Ecto neural progenitor cell (in vitro differentiated cells): Measurements from ENCODE around the gene NECTIN1.

Experiments
- DNase-seq: peaks from one replicate; pipeline ENCODE4 v3.0.0-alpha.2; 2018; ENCODE audit warnings: low spot score

The NECTIN1 gene

DNA sequence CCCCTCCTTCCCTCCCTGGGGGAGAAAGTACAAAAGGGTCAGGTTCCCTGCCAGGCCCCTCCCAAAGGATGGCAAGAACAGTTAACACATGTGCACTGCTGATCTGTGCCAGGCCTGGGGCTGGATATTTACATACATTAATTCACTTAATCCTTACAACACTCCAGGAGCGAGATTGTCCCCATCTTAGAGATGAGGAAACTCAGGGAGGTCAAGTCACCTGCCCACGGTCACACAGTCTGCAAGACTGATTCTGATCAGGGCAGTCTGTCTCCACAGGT lies 36.5 kb downstream of the NECTIN1 start:
- DNase-seq: no peak

DNA sequence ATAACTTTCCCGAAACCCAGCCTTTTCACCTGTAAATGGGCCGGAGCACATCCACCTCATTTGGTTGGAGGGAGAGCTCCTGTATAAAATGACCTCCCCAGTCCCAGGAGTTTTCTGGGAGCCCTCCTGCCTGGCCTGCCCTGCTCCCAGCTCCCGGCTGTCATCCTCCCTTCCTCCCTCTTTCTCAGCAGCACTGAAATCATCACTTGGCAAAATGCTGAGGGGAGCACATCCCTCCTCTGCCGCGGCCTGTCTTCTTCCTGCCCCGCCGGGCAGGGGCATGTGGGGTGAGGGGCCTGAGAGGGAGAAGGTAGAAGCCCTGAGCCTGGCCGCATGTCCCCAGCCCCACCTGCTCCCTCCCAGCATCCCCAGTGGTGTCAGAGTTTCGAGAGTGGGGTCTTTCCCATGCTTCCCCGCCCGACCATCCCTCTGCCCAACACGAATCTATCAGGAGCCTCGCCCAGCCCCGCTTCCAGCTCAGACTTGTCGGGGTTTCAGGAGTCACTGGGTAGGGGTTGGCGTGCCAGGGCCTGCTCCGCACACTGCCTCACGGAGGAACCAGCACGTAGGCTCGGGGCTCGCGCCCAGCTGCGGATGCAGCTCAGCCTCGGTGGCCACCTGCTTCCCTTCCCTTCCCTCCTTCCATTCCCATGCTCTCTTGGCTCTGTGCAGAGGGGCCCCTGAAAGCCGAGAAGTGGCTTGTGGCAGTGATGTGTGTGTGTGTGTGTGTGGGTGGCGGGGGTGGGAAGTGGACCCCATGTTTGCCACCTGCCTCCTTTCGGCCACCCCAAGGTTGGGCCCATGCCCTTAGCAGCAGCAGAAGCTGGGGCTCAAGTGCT lies 37.1 kb downstream of the NECTIN1 start:
- DNase-seq: no peak

DNA sequence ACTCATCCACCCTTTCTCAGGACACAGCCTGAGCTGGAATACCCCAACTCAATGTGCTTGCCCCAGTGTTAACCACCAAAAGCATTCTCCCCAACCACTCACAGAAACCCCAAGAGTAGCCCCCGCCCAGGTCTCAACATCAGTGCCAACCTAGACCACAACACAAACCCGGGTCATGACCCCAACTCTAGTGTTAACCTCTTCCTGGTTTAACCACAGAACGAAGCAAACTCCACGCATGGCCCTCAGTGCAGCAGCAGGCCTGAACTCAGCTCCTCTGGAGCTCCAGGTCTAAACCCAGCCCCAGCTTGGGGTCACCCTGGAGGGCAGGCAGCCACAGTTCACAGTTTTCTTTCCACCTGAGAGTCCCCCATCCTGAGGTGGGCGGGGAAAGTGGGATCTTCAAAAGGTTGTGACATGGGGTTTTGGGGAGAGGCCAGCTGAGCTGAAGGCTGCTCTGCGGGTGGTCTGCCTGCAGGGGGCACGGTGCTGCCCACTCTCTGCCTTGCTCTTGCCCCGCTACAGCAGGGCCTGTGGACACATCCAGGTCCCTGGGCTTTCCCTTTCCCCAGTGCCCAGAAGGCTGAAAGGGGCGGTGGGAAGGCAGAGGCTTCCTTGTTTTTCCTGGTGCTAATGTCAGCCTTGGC lies 37.9 kb downstream of the NECTIN1 start:
- DNase-seq: no peak

DNA sequence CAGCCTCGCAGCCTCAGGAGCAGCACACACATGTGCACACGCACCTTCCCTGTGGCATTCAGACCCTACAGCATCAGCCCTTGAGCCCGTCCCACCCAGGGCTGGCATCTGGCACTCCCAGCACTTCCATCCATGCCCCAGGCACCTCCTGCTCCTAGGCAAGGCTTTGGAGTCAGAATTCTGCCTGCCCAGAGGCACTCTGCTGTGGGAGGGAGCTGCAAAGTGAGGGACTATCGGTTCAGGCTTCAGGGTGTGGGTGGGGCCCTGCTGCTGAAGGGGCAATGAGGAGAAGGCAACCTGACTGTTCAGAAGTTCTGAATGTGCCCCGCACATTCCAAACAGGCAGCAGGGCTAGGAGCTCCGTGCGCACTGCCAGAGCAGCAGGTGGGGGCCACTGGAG lies 39.7 kb downstream of the NECTIN1 start:
- no peak for DNase-seq

DNA sequence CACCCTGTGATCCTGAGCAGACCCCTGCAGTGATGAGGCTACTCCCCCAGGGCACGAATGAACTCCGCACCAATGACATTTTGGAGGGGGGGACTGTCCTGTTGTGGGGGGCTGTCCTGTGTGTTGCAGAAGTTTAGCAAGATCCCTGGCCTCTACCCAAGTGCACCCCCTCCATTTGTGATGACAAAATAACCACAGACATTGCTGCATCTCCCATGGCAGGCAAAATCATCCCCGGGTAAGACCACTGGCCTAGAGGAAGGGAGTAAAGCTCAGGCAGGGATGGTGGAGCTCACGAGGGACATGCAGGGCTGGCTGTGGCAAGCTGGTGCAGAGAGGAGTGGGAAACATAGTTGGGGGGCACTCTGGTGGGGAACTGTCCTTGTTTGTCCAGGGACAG lies 40.6 kb downstream of the NECTIN1 start:
- DNase-seq: no peak

DNA sequence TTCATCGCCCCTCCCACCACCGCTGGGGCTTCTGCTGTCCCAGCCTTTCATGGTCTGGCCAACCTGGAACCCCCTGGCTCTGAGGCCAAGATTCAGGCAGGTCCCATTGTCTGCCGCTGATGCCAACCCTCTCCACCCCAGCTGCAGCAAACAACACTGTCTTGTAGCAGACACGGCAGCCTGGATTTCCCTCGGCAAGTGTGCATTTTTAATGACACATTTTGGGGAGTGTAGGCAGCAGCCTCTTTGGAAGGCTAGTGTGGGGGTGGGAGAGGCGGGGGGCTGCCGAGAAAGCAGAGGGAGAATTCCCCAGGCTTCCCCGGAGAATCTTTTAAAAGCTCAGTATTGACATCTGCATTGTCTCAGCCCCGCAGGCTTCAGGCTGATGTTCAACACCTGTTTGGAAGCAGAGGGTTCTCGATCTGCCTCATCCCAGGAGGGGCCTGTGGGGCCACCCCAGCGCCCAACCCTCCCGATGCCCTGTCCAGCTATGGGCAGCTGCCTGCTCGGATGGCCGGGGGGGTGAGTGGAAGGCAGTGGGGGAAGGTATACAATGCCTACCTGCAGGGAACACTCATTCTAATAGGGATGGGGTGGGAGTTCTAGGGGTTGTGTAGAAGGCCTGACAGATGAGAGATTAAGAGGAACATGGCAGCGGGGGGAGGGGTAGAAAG lies 41.5 kb downstream of the NECTIN1 start:
- DNase-seq: no peak

DNA sequence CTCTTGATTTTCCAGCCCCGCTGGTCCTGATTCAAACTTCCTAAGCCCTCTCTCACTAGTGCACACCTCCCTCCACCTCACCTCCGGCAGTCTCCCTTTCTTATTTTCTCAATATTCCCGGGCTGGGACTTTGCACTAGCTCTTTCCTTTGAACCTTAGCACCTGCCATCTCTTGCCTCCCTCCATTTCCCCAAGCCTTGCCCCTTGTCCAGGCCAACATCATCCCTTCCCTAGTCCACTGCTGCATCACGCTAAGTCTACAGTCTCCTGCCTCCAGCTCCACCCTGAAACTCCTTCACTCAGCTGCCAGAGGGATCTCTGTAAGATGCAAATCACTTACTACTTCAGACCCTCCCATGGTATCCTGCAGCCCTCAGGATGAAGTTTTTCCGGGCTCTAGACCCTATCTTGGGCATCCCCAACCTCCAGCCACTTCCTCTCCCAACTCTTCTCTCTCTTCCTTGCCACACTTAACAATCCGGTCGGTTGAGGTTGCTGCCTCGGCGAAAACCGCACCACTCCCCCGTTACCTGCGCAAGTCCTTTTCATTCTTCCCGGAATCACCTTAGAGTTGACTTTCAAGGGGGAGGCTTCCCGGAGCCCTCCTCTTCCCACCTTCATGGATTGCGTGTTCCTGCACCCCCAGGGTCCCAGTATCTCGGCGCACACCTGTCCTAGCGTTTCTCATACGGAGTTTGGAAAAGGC lies 42.7 kb downstream of the NECTIN1 start:
- no peak for DNase-seq

DNA sequence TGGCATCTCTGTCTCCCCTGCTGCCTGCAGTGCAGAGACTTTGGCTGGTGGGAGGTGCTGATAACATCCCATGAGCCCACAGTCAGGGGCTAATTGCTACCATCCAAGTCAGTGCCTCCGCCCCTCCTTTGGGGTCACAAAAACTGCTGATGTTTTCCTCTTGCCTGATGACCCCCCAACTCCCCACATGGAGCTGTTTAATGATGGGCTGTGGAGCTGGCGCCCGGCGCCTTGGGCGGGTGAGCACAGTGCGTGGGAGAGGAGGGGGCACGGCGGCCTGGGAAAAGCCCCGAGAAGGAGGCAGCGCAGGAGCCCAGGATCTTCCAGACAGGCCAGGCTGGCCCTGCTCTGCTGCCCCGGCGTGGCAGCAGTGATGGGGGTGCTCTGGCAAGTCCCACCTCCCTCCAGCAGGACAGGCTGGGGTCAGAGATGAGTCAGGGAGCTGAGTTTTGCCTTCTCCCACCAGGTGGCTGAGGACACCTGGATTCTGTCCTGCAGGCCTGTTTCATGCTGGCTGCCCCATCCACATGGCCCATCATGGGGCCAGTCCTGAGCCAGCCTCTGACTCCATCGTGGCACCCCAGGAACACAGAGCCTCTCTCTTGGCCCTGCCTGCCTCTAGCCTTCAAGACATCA lies 43.8 kb downstream of the NECTIN1 start:
- DNase-seq: no peak

DNA sequence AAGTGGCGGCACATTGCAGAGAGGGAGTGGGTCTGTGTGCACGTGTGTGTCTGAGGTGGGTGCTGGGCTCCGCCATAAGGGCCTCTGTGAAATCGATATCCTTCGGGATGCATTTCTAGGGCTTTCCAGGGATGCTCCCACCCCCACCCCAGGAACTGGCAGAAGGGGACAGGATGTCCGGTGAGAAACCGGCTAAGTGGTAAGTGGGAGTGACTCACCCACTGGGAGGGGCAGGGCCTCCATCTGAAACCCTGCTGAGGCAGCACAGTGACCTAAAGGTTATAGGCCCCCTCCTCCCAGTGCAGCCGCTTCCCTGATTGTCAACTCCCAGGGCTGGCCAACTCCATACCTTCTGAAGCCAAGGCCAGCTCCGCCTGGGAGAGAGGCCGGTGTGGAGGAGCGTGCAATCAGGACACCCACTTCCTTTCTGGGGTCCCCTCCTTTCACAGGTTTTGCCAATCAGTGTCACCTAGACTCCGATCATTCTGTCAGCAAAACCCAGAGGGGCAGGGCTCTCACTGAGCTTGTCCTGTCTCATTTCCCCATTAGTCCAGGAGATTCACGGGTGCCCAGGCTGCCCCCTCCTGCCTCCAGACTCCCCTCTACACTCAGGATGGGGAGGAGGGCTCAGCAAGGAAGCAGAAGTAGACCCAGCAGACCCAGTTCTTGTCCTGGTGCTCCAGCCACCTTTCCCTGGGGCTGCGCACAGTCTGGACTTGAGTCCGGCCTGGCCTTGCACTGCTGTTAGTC lies 44.5 kb downstream of the NECTIN1 start:
- no peak for DNase-seq

DNA sequence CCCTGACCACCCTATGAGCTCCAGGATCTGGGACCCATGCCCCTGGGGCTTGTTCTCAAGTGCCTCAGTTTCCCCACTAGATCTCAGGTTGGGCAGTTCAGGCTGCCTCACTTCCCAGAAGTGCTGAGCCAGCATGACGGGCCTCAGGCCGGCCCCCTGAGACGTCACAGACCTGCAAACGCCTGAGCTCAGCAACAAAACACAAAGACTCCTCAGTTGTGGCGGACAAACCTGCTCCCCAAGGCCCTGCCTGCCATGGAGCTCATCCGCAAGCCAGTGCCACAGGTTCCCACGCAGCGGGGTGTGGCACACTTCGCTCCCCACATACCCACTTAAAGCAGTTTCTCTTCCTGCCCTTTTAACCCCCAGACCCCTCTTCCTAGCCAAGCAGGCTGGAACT lies 45.2 kb downstream of the NECTIN1 start:
- no peak for DNase-seq

DNA sequence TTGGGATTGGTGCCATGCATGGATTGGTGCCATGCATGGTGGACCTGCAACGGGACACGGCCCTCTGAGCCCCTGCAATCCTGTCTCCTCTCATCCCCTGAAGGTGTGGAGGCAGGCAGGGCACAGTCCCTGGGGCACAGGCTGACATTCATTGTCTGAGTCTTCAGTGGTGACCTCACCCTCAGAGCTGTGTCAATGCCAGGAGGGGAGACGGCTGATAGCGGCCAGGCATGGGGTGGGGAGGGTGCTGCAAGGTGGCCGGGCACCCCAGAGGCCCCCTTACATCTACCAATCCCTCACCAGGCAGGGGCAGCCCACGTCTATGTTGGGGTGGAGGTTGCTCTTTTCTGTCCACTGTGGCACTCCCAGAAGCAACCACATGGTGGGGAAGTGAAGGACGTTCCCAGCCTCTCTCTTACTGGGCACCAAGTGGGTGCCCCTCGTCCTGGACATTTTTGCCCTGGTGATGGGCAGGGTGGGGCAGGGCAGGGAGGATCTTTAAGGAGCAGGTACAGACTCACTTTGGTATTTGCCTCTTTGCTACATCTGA lies 47.6 kb downstream of the NECTIN1 start:
- no peak for DNase-seq

DNA sequence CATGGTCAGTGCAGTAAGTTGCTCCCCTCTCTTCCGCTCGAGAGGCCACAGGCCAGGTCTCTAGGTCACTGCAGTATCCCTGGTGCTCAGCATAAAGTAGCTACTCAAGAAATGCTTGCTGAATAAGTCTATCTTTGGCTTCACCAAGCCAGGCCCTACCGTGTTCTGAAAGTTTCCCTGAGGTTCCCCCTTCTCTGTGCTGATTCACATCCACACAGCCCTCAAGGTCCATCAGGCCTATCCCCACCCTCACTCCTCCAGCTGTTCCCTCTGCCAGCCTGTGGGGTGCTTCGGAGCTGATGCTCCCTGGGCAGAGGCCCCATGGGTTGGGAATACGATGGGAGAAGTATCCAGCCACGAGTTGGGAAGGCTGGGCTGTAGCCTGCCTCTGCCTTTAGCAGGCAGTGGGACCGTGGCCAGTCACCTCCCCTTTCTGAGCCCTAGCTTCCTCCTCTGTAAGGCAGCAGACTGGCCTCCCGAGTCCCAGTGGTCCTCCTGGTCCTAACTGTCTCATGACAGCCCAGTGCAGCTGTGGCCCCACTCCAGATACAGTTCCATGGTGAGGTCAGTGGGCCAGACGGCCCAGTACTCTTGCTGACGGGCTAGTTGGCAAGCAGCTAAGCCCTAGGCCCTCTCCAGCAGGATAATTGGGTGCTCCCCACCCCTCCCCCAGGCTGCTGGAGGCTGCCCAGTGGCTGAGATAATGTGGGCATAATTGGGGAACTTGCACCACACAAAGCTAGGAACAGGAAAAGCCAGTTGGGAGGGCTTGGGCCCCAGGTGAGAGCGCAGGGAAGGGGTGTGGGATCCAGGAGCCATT lies 48.2 kb downstream of the NECTIN1 start:
- no peak for DNase-seq

DNA sequence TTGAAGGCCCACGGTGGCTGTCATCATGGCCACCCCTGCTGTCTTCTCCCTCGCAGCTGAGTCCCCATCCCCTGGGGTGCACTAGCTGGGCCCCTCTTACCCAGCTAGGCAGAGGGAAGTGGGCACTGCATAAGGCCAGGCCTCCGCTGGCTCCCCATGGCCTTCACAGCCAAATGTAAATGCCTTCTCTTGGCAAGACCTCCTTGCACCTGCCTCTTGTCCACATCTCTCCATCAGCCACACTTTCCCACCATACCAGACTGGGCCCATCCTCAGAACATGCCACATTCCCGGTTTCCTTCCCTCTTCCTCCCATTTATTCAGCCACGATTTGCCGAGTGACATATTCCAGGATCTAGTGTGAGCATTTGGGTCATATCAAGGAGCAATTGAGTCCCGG lies 49.7 kb downstream of the NECTIN1 start:
- DNase-seq: no peak

DNA sequence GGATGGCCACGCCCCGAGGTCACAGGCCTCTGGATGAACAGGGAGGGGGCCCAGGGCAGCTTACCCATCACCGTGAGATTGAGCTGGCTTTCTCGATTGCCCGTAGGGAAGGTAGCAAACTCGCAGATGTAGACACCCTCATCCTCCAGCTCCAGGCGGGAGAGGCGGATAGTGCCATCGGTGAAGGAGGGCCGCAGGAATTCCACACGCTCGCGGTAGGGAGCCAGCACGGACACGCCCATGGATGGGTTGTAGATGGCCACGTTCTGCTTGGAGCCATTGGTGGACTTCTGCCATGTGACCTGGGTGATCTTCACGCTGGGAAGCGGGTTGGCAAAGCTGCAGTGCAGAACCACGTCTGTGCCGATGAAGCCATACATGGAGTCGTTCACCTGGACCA lies 50.6 kb downstream of the NECTIN1 start:
- no peak for DNase-seq

DNA sequence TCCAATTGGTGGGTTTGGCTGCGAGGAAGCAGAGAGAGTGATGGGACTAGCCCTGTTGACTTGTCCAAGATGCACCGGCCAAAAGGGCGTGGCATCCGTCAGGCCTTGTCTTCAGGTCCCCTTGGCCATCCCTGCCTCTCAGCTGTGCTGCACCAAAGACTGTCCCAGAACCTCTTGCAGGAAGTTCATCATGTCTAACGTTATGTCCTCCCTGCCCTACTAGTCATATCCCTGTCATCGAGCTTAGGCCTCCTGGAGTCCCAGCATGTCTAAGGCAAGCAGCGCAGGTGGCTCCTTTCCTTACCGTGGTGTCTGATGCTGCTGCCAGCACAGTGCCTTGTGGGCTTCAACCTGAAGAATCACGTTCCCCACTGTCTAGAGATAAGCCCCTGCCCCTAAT lies 51.2 kb downstream of the NECTIN1 start:
- DNase-seq: no peak

DNA sequence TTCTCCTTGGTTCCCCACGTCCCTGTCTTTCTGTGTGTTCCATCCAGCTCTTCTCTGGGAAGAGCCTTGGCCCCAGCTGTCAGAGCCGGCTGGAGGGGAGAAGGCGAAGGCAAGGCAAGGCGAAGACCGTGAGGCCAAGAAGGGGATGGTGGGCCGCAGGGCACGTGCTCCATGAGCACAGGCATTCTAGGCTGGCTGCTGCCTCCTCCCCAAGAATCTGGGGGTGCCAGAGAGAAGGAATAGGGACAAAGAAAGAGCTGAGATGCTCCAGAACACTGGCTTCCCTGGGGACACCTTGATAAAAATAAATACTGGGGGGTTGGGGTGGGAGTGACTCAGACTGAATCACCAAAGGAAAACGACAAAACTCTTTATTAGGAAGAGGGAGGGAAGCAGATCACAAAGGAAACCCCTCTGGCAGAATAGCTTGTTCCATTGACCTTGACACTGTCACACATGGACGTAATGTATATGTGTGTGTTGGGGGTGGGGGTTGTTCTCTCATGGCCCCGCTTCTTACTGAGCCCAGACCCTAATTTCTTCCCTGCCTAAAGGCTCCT lies 52.5 kb downstream of the NECTIN1 start:
- no peak for DNase-seq

DNA sequence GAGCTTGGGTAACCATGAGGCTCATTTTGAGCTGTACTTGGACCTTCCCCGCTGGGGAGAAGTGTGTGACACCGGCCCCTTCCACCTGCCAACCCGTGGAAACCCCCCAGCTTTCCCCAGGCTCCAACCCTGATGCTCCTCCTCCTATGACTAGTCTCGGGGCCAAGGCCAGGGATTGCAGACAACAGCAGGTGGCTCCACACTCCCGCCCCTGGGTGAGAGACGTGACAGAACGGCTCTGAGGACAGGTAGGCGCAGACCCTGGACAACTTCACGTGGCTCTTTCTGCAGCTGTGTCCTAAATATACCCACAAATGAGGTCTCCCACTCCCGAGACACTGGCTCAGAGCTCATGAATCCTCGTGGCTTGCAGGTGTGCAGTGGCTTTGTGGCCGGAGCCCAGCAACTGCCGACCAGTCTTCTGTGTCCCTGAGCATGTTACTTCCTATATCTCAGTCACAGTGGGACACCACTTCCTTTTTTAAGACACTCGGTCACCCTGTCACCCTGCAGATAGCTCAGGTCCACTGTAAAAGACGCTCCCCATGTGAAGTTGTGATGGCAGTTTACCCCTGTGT lies 55.2 kb downstream of the NECTIN1 start:
- no peak for DNase-seq

DNA sequence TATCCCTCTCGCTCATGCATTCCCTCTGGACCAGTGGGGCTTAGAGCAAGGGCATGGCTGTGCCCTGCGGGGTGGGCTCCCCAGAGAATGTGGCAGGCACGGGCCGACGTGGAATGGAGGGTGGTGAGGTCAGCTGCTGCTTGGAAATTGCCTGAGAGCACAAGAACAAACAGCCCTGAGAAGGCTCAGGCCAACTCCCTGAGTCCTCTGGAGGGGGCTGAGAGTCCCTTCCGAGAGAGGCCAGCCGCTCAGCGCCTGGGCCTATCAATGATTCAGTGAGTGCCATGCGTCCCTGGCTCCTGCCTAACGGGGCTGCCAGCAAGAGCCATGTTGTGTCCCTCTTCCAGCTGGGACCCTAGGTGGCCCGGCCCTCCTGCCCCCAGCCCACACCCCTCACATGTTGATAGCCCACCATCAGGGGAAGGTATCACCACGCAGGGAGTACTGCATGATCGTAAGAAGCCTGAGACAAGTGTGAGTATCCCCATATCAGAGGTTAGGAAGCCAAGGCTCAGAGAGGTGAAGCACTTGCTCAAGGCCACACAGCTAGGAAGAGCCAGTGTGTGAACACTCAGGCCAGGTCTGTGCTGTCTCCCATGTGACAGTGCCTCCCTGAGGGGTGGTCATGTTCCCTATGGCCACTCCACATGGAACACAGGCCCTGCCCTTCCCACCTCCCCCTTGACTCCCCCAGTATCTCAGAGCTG lies 55.8 kb downstream of the NECTIN1 start:
- no peak for DNase-seq

DNA sequence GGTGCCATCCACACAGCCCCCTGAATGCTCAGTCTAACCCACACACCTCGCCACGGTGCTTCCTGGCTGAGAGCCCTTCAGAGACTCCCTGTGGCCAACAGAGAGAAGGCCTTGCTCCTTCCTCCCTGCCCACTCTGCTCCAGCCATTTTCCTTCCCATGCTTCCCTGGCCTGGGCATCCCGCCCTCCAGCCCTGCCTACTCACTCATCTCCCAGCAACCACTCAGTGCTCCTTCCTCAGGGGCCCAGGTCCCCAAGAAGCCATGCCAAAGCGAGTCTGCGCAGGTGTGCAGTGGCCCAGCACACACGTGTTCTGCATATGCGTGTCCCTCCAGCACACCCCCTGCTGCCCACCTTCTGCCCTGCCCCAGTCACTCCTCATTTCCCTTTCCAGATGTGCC lies 56.4 kb downstream of the NECTIN1 start:
- no peak for DNase-seq
